Activated naive CD4-positive, alpha-beta T cell treated with Interleukin-2 at 50 U/mL for 16 hours (primary cell): ENCODE data around the gene FXYD1.
"Not testable (repeated sequence)": the region's sequence is repeated elsewhere in the genome, so short reads cannot be mapped to it uniquely, and the experiment has no call there.

Source experiments
- DNase-seq: peaks from one replicate; pipeline ENCODE4 v3.0.0-alpha.2; 2020

The FXYD1 gene

GRCh38 chr19:35144259-35144599 is 5.6 kb downstream of the FXYD1 start:
- DNase-seq = no peak

GRCh38 chr19:35144600-35145436 is 6.2 kb downstream of the FXYD1 start:
- DNase-seq = peak; percentile 21

GRCh38 chr19:35146746-35147459 is 8.3 kb downstream of the FXYD1 start:
- no peak for DNase-seq

GRCh38 chr19:35149463-35149862 is 10.8 kb downstream of the FXYD1 start:
- DNase-seq = no peak

DNA sequence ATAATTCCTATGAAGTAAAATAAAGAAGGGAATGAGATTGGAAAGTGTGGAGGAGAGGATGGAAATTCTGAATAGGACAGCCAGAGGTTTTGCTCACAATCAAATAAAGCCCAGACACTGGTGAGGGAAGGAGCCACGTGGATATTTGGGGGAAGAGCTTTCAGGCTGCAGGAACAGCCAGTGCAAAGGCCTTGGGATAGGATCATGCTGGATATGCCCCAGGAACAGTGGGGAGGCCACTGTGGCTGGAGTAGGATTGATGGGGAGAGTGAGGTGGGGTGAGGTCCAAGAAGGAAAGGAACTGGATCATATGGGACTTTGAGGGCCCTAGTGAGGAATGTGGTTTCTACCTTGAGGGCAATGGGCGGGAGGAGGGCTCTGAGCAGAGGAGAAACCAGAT is 11.8 kb downstream of the FXYD1 start:
- DNase-seq = no peak

- DNase-seq = no peak
These were observed 12.8 kb downstream of the FXYD1 start for GRCh38 chr19:35151273-35152065.

GRCh38 chr19:35153129-35153522 is 14.5 kb downstream of the FXYD1 start:
- not testable (repeated sequence) for DNase-seq

- DNase-seq = peak; percentile 81
These were observed 15.3 kb downstream of the FXYD1 start for GRCh38 chr19:35153701-35154524.

DNA sequence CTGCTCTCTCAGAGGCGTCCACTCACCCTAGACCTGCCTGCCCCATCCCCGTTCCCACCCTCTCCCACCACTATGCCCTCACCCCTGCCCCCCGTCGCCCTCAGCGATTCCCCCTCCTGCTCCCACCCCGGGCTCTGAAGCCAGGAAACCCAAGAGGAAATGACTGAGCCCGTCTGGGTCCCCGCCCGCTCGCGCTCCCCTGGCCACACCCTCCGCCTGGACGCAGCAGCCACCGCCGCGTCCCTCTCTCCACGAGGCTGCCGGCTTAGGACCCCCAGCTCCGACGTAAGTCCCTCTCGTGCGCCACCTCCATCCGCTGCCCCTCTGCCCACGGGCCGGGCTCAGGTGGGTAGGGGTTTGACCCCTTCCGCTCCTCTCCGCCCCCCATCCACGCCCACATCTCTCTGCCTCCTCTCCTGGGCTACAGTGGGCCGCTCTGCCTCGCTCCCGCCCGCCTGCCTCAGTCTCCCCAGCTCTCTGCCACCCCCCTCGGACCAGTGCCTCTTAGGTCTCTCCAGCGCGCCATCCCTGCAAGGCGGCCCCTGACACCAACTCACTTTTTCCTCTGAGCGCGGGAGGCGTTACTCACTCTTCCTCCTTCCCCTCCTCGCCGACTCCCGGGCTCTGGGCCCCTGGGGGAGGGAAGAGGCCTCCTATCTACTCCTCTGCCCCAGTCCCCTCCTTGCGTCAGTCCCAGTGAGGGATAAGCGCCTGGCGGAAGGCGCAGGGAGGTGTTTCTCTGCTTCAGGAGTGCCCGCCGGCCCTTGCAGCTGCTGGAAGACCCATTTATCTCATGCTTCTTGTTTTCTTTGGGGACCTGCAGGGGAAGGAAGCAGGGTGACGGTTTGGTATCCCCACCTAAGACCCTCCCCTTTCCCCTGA is 16.1 kb downstream of the FXYD1 start, which contains the start of gene FXYD5:
Gene FXYD5, plus strand, starts transcription at position 211 of the 882 bp plus-strand sequence. CDS start 816 bp downstream, outside the sequence.
- peak; percentile 86 for DNase-seq

DNA sequence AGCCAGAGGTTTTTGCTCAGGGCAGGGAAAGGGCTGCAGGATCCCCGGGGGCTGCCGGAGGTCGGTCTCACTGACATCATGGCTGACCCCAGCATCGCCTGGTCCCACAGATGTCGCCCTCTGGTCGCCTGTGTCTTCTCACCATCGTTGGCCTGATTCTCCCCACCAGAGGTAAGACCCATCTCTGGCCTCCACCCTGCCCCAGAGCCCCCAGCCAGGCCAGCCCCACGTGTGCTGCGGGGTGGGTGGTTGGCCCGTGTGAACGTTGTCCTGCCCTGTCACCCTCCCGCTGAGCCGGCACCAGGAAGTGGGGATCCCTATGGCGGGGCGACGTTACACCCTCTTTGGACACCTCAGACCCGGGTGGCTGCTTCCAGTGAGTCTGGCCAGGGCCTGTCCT is 16.8 kb downstream of the FXYD1 start:
- DNase-seq = peak; percentile 42

DNA sequence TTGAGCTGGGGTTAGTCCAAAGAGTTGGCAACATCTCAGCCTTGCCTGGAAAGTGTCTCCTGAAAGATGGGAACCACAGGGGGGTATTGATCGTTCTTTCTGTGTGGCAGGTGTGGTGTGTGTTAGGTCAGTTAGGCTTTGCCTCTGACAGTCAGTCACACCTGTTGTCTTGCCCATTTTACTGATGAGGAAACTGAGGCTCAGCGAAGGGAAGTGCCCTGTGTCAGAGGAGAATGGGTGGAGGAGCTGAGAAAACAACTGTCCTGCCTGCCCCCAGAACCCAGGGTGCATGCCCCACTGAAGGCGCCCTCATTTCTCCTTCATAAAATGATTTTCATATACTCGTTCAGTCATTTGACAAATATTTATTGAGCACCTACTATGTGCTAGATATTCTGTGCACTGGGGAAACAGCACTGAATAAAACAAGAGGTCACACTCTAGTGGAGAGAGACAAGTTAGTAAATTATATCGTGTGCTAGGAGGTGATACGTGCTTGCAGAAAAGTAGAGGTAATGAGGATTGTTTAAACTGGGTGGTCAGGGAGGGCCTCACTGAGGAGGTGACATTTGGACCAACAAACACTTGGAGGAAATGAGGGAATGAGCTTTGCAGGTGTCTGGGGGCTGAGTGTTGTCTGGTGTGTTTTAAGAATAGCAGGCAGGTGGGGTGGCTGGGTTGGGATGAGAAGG is 17.5 kb downstream of the FXYD1 start:
- DNase-seq = no peak

DNA sequence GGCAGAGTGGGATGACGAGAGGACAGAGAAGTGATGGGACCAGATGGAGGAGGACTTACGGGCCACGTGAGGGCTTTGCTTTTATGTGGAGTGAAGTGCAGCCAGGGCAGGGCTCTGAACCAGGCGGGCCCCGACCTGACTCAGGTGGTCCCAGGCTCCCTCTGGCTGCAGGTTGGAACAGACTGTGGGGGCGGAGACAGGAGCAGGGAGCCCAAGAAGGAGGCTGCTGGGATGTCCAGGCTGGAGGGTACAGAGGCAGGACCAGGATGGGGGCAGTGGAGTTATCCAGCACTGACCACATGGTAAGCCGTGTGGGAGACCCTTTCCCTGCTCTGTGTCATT is 18.0 kb downstream of the FXYD1 start:
- DNase-seq = no peak

DNA sequence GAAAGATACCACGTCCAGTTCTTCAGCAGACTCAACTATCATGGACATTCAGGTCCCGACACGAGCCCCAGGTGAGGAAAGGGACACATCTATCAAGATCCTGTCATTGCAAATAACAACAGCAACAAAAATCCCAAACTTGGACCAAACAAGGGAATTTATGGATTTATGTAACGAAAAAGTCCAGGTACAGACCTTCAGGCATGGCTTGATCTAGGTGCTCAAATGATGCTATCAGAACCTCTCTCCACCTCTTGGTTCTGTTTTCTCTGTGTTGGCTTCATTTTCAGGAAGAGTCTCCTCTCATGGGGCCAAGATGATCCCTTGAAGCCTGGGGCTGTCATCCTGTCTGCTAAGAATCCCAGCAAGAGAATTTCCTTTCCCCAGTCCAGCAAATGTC is 18.8 kb downstream of the FXYD1 start:
- DNase-seq = no peak

DNA sequence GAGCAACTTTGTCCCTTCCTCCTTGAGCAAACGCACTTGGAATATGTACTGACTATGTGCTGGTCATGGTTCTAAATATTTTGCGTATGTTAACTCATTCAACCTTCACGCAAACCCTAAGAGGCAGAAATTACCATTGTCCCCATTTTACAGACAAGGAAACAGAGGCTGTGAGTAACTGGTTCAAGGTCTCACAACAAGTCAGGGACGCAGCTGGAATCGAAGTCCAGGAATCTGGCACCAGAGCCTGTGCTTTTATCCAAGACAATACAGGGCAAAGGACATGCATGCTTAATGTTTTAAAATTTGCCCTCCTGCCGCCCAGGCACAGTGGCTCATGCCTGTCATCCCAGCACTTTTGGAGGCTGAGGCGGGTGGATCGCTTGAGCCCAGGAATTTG is 21.0 kb downstream of the FXYD1 start:
- DNase-seq = no peak

DNA sequence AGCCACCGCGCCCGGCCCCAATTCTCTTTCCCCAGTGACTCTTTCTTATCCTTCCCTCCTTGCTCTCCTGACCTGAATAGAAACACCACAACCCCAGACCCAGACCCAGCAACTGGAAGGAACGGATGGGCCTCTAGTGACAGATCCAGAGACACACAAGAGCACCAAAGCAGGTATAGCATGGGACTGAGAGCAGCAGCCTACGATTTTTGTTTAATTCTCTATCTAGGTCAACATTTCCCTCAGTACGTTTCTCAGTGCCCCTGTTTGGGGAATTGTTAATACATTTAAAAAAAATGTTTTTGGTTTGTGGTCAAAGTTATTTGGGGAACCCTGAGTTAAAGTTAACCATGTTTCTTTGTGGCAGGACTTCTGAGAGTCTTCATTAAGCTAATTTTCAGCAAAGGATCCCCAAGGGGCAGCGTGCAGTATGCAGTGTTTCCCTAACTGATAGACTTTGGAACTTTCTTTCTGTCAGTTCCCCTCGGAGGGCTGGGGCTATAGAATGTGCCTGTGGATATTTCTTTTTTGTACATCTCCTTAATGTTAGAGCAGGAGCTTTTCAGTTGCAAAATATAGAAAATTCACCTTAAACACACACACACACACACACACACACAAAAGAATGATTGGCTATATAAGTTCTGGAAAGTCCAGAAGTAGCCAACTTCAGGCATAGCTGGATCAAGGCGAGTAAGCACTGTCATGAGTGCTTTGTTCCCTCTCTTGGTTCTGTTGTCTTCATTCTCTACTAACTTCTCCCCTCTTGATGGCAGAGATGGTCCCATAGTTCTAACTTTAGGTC is 22.2 kb downstream of the FXYD1 start:
- DNase-seq = no peak

DNA sequence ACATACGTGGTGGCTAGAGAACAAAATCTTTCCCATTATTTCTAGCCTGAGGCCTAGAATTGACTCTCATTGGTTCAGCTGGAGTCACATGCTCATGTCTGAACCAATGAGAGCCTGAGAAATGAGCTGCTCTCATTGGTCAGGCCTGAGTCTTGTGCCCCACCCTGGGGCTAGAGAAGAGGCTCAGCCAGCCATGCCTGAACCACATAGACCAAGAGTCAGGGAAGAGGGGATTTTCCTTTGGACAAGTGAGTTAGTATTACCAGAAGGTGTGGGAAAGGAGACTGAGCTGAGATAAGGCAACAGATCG is 22.8 kb downstream of the FXYD1 start:
- DNase-seq = no peak

GRCh38 chr19:35162471-35163326 is 24.1 kb downstream of the FXYD1 start:
- no peak for DNase-seq

DNA sequence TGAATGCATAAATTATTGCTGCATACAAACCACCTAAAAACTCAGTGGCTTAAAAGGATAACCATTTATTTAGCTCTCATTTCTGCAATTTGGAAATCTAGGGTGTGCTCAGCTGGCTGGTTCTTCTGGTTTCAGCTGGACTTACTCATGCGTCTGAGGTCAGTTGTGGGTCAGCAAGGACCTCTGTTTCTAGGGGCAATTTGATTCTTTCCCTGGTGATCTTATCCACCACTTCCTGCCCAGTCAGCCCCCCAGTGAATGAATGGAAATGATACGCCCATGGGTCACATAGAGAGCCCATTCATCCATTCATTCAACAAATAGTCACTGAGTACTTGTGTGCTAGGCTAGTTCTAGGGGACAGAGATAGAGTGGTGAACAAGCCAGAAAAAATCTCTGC is 25.8 kb downstream of the FXYD1 start:
- no peak for DNase-seq
